ENCODE measurements around the gene AGBL4.

The AGBL4 gene

GRCh38 chr1:48684381-48684780, 1339.4 kb downstream of the AGBL4 start:
- Histone ChIP-seq H3K4me1 (ENCODE audit: control insufficient read depth, insufficient read depth, low read length) (no peaks in the 10 kb centered on the region), H3K27ac (ENCODE audit: extremely low read depth, low read depth, low read length) (no peak overlapping the region), H3K36me3 (ENCODE audit: control insufficient read depth in 2 of 2, insufficient read depth in 1 of 2, low read length in 2 of 2) (no peaks in the 10 kb centered on the region), H3K9me3 (ENCODE audit: control insufficient read depth, insufficient read depth, low read depth, low read length) (no peaks in the 10 kb centered on the region), H3K4me3 (ENCODE audit: low read depth, low read length) (no peak overlapping the region)
- no peak for TF ChIP-seq ZNF248 (tag by site-specific recombination; IDR thresholded peaks at IDR 0.05)
- no peak for TF ChIP-seq ZNF223 (tag by site-specific recombination; IDR thresholded peaks at IDR 0.05)
- TF ChIP-seq ZNF221 (tag by site-specific recombination; IDR thresholded peaks at IDR 0.05; ENCODE audit: borderline replicate concordance) = no peak
- TF ChIP-seq ZNF623 (tag by site-specific recombination; IDR thresholded peaks at IDR 0.05) = no peak
- TF ChIP-seq ATF2 (tag by site-specific recombination; IDR thresholded peaks at IDR 0.05; ENCODE audit: low read depth) = no peak
- TF ChIP-seq KLF1 (tag by site-specific recombination; IDR thresholded peaks at IDR 0.05) = no peak
- TF ChIP-seq ZNF416 (tag by site-specific recombination; IDR thresholded peaks at IDR 0.05) = no peak
- TF ChIP-seq ZNF837 (tag by site-specific recombination; IDR thresholded peaks at IDR 0.05) = no peak
- CTCF ChIA-PET = interaction anchor here (0.7 to 2.6 kb wide), 3 partner anchors 11 to 18 kb away, joined by 3 to 12 read pairs (median 5); no protein-coding TSS in a partner anchor
- POLR2A ChIA-PET = no interaction called here

- TF ChIP-seq ZNF248 (tag by site-specific recombination; IDR thresholded peaks at IDR 0.05) (no peak), ZNF214 (tag by site-specific recombination; IDR thresholded peaks at IDR 0.05; ENCODE audit: borderline replicate concordance) (no peak), YY1 (tag by site-specific recombination; IDR thresholded peaks at IDR 0.05) (no peak), ZBTB6 (tag by site-specific recombination; IDR thresholded peaks at IDR 0.05) (no peak), ZNF600 (tag by site-specific recombination; IDR thresholded peaks at IDR 0.05) (no peak), ZNF792 (tag by site-specific recombination; IDR thresholded peaks at IDR 0.05) (no peak), INSM2 (tag by site-specific recombination; IDR thresholded peaks at IDR 0.05) (no peak), ZBTB1 (tag by site-specific recombination; IDR thresholded peaks at IDR 0.05) (no peak), ZNF544 (tag by site-specific recombination; IDR thresholded peaks at IDR 0.05) (no peak), ZNF76 (tag by site-specific recombination; IDR thresholded peaks at IDR 0.05; ENCODE audit: borderline replicate concordance, low read depth) (no peak)
- CTCF ChIA-PET = interaction anchor here (0.7 to 1.1 kb wide), 2 partner anchors 11 to 19 kb away, joined by 3 to 5 read pairs; no protein-coding TSS in a partner anchor
- Histone ChIP-seq H3K9me3 (ENCODE audit: control insufficient read depth, insufficient read depth, low read depth, low read length) (no peaks in the 10 kb centered on the region), H3K27ac (ENCODE audit: extremely low read depth, low read depth, low read length) (no peak overlapping the region), H3K36me3 (ENCODE audit: control insufficient read depth in 2 of 2, insufficient read depth in 1 of 2, low read length in 2 of 2) (no peaks in the 10 kb centered on the region), H3K4me3 (ENCODE audit: low read depth, low read length) (no peak overlapping the region), H3K4me1 (ENCODE audit: control insufficient read depth, insufficient read depth, low read length) (no peaks in the 10 kb centered on the region)
- POLR2A ChIA-PET = no interaction called here
Observed at GRCh38 chr1:48683839-48684238, 1339.9 kb downstream of the AGBL4 start.

- CTCF ChIA-PET = interaction anchor here (1.3 kb wide), 1 partner anchor 8 kb away, joined by 6 read pairs; no protein-coding TSS in a partner anchor
- POLR2A ChIA-PET = no interaction called here
- Histone ChIP-seq H3K9me3 (ENCODE audit: control insufficient read depth, insufficient read depth, low read depth, low read length) (no peaks in the 10 kb centered on the region), H3K36me3 (ENCODE audit: control insufficient read depth in 2 of 2, insufficient read depth in 1 of 2, low read length in 2 of 2) (no peaks in the 10 kb centered on the region), H3K27ac (ENCODE audit: extremely low read depth, low read depth, low read length) (no peak overlapping the region), H3K4me3 (ENCODE audit: low read depth, low read length) (no peak overlapping the region), H3K4me1 (ENCODE audit: control insufficient read depth, insufficient read depth, low read length) (no peaks in the 10 kb centered on the region)
- TF ChIP-seq ZNF629 (tag by site-specific recombination; IDR thresholded peaks at IDR 0.05) = peak; percentile 43
- no peak for TF ChIP-seq ZNF664 (tag by site-specific recombination; IDR thresholded peaks at IDR 0.05)
- no peak for TF ChIP-seq KLF1 (tag by site-specific recombination; IDR thresholded peaks at IDR 0.05)
- peak; percentile 44; the same call in 1 of the 2 replicates for TF ChIP-seq PRDM10 (tag by site-specific recombination; IDR thresholded peaks at IDR 0.05)
- no peak for TF ChIP-seq ZNF404 (tag by site-specific recombination; IDR thresholded peaks at IDR 0.05)
- peak; percentile 69 for TF ChIP-seq ZBTB21 (tag by site-specific recombination; IDR thresholded peaks at IDR 0.05)
- no peak for TF ChIP-seq ZNF391 (tag by site-specific recombination; IDR thresholded peaks at IDR 0.05; ENCODE audit: borderline replicate concordance, low read depth)
- 0 out of 2 replicates have a peak, but pooled peaks have one; percentile 15 for TF ChIP-seq ZNF335 (tag by site-specific recombination; conservative IDR thresholded peaks at IDR 0.05)
Observed at GRCh38 chr1:48681476-48682305, 1342.1 kb downstream of the AGBL4 start.

Measured in HEK293 (cell line).